ENCODE results near the gene TCF21.

DNA sequence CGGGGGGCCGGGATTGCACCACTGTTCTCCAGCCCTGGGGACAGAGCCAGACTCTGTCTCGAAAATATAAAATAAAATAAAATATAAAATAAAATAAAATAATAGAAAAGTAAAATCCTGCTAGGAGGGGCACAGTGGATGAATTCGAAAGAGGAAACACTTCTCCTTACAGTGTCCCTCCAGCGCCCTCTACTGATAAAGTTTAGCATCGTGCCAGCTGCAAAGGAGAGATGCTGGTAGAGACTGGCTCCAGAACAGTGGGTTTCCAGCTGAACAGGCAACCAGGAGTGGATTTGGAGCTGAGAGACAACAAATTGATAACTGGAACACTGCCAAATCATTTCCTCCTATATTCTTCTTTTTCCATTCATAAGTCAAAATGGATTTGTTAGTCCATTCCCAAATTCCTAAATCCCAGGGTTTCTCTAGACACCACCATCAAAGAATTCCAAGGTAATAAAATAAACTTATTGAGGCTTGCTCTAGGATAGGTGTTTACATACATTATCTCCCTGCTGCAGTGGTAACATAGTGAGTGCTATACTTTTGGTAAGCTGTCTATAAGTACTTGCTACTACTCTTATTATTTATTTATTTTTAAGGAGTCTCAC lies 32.4 kb downstream of the TCF21 start:
- TF ChIP-seq, protein P1, sequence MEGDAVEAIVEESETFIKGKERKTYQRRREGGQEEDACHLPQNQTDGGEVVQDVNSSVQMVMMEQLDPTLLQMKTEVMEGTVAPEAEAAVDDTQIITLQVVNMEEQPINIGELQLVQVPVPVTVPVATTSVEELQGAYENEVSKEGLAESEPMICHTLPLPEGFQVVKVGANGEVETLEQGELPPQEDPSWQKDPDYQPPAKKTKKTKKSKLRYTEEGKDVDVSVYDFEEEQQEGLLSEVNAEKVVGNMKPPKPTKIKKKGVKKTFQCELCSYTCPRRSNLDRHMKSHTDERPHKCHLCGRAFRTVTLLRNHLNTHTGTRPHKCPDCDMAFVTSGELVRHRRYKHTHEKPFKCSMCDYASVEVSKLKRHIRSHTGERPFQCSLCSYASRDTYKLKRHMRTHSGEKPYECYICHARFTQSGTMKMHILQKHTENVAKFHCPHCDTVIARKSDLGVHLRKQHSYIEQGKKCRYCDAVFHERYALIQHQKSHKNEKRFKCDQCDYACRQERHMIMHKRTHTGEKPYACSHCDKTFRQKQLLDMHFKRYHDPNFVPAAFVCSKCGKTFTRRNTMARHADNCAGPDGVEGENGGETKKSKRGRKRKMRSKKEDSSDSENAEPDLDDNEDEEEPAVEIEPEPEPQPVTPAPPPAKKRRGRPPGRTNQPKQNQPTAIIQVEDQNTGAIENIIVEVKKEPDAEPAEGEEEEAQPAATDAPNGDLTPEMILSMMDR (conservative IDR thresholded peaks at IDR 0.05), result peak; percentile 87
- TF ChIP-seq EZH2 (IDR thresholded peaks at IDR 0.05; ENCODE audit: low read depth), result no peak
